H1 (cell line): ENCODE data around the gene THBS4. TPM values are rescaled to one million over a fixed set of nuclear protein-coding genes. Genes with fewer than 3 reads are reported as not detected.

Source experiments
- CTCF ChIA-PET: fragments of 300-600 bp; sonication (Branson Sonifier 250); formaldehyde crosslinking; loops from one replicate; lab custom pipeline; 2021; ENCODE audit not compliant: partially characterized antibody; lab: Charles Lee
- POLR2A ChIA-PET: fragments of 300-600 bp; sonication (Branson Sonifier 250); formaldehyde crosslinking; loops from one replicate; lab custom pipeline; 2021; ENCODE audit warnings: inconsistent platforms; ENCODE audit not compliant: partially characterized antibody; lab: Charles Lee
- DNase-seq, 2 experiments: peaks; one replicate each; pipeline versions ENCODE4 v3.0.0 to v3.0.0-alpha.2; 2010 to 2022; ENCODE audit warnings: low spot score in 2 of 2, low read depth in 1 of 2, mixed read lengths in 1 of 2
- FAIRE-seq: peaks from 2 replicates; lab custom pipeline; 2011; peaks lifted over from hg19 to GRCh38; lab: Jason Lieb, UNC
- H2AFZ ChIP-seq: 2 replicates; pipeline ENCODE4 v1.8.1; 2012; ENCODE audit warnings: low read length, inconsistent platforms
- H2AK5ac ChIP-seq: 2 replicates; pipeline ENCODE4 v1.6.1; 2013; ENCODE audit warnings: low read depth, low read length
- H2BK120ac ChIP-seq: replicated peaks from 2 replicates; pipeline ENCODE3; 2013; ENCODE audit warnings: low read depth, low read length, inconsistent platforms
- H2BK12ac ChIP-seq: 2 replicates; pipeline ENCODE4 v1.6.1; 2013; ENCODE audit warnings: low read depth, low read length
- H2BK15ac ChIP-seq: 2 replicates; pipeline ENCODE4 v1.6.1; 2013; ENCODE audit warnings: low read length
- H2BK20ac ChIP-seq: 2 replicates; pipeline ENCODE4 v1.6.1; 2013; ENCODE audit warnings: low read length
- H2BK5ac ChIP-seq: 2 replicates; pipeline ENCODE4 v1.6.1; 2013; ENCODE audit warnings: low read depth, low read length
- H3K14ac ChIP-seq: 2 replicates; pipeline ENCODE4 v1.6.1; 2013; ENCODE audit warnings: inconsistent platforms; ENCODE audit not compliant: insufficient read length
- H3K18ac ChIP-seq: 2 replicates; pipeline ENCODE4 v1.6.1; 2013; ENCODE audit warnings: low read length; ENCODE audit errors: extremely low read depth
- H3K23ac ChIP-seq: 2 replicates; pipeline ENCODE4 v1.6.1; 2013; ENCODE audit warnings: inconsistent platforms; ENCODE audit not compliant: insufficient read length
- H3K23me2 ChIP-seq: 2 replicates; pipeline ENCODE4 v1.6.1; 2013; ENCODE audit warnings: low read depth, low read length
- H3K27ac ChIP-seq: 2 replicates; pipeline ENCODE4 v1.6.1; 2011; ENCODE audit warnings: low read depth, low read length, inconsistent platforms
- H3K27me3 ChIP-seq, 4 experiments: replicated peaks in 1 of 4; 1 replicate in 1 of 4; 2 replicates in 3 of 4; pipeline versions ENCODE4 v1.6.1 to v1.8.1; 2011 to 2013; ENCODE audit warnings: low read length in 3 of 4, mild to moderate bottlenecking in 3 of 4, inconsistent platforms in 2 of 4, mixed read lengths in 2 of 4, moderate library complexity in 1 of 4; ENCODE audit not compliant: control insufficient read depth in 3 of 4, insufficient read depth in 3 of 4; ENCODE audit errors: extremely low read depth in 1 of 4
- H3K36me3 ChIP-seq, 4 experiments: 2 replicates each; pipeline versions ENCODE4 v1.6.1 to v1.8.1; 2011 to 2013; ENCODE audit warnings: mild to moderate bottlenecking in 4 of 4, low read length in 3 of 4, moderate library complexity in 2 of 4, control low read depth in 1 of 4, inconsistent platforms in 1 of 4; ENCODE audit not compliant: insufficient read depth in 4 of 4, control insufficient read depth in 2 of 4
- H3K4ac ChIP-seq: replicated peaks from 2 replicates; pipeline ENCODE3; 2013; ENCODE audit warnings: low read length, low read depth, mixed read lengths, inconsistent platforms; ENCODE audit not compliant: insufficient read length
- H3K4me1 ChIP-seq, 4 experiments: replicated peaks in 1 of 4; 1 replicate in 1 of 4; 2 replicates in 3 of 4; pipeline versions ENCODE4 v1.6.1 to v1.8.1; 2011 to 2013; ENCODE audit warnings: low read length in 3 of 4, inconsistent platforms in 2 of 4, mixed read lengths in 1 of 4; ENCODE audit not compliant: insufficient read depth in 4 of 4, control insufficient read depth in 3 of 4
- H3K4me2 ChIP-seq, 2 experiments: 2 replicates each; pipeline versions ENCODE4 v1.6.1 to v1.8.1; 2011 to 2013; ENCODE audit warnings: low read depth in 2 of 2, low read length in 2 of 2, control low read depth in 1 of 2, inconsistent platforms in 1 of 2, mild to moderate bottlenecking in 1 of 2; ENCODE audit not compliant: insufficient read depth in 1 of 2
- H3K4me3 ChIP-seq, 4 experiments: fragments of 200-600, 300-600 bp in 1 of 4; sonication (generic), shearing (Covaris generic), sonication (Bioruptor Twin) in 1 of 4; 2 replicates each; pipeline versions ENCODE4 v1.5.1 to v1.8.1; 2011 to 2016; ENCODE audit warnings: low read length in 4 of 4, low read depth in 3 of 4, control low read depth in 2 of 4, inconsistent platforms in 2 of 4, mild to moderate bottlenecking in 2 of 4, mixed read lengths in 1 of 4, moderate library complexity in 1 of 4; ENCODE audit not compliant: insufficient read depth in 2 of 4; ENCODE audit errors: extremely low read depth in 1 of 4
- H3K56ac ChIP-seq: replicated peaks from 2 replicates; pipeline ENCODE3; 2013; ENCODE audit warnings: low read depth, mild to moderate bottlenecking, mixed read lengths, low read length, inconsistent platforms; ENCODE audit not compliant: insufficient read length
- H3K79me1 ChIP-seq: 2 replicates; pipeline ENCODE4 v1.6.1; 2013; ENCODE audit warnings: low read depth, low read length, control low read depth
- H3K79me2 ChIP-seq, 2 experiments: 2 replicates each; pipeline versions ENCODE4 v1.6.1 to v1.8.1; 2012 to 2013; ENCODE audit warnings: low read length in 2 of 2, mild to moderate bottlenecking in 2 of 2, inconsistent platforms in 1 of 2; ENCODE audit not compliant: insufficient read depth in 2 of 2, control insufficient read depth in 1 of 2
- H3K9ac ChIP-seq, 4 experiments: replicated peaks in 1 of 4; 1 replicate in 1 of 4; 2 replicates in 3 of 4; pipeline versions ENCODE4 v1.6.1 to v1.8.1; 2011 to 2013; ENCODE audit warnings: low read depth in 3 of 4, low read length in 3 of 4, control low read depth in 2 of 4, mild to moderate bottlenecking in 2 of 4, moderate library complexity in 2 of 4, inconsistent platforms in 1 of 4; ENCODE audit errors: extremely low read depth in 1 of 4
- H3K9me3 ChIP-seq, 2 experiments: 2 replicates each; pipeline versions ENCODE4 v1.6.1 to v1.8.1; 2012 to 2013; ENCODE audit warnings: mild to moderate bottlenecking in 2 of 2, moderate library complexity in 2 of 2, control low read depth in 1 of 2, inconsistent platforms in 1 of 2, low read depth in 1 of 2, low read length in 1 of 2, mixed read lengths in 1 of 2; ENCODE audit not compliant: insufficient read depth in 2 of 2
- H4K20me1 ChIP-seq, 2 experiments: replicated peaks in 1 of 2; 2 replicates each; pipeline versions ENCODE3 to v1.8.1; 2011 to 2013; ENCODE audit warnings: inconsistent platforms in 2 of 2, low read length in 2 of 2, mild to moderate bottlenecking in 1 of 2; ENCODE audit not compliant: insufficient read depth in 2 of 2, control insufficient read depth in 1 of 2
- H4K5ac ChIP-seq: 2 replicates; pipeline ENCODE4 v1.6.1; 2013; ENCODE audit warnings: low read length, low read depth, mixed read lengths, inconsistent platforms; ENCODE audit not compliant: insufficient read length
- H4K8ac ChIP-seq: 2 replicates; pipeline ENCODE4 v1.8.0; 2013; ENCODE audit warnings: mild to moderate bottlenecking, moderate library complexity, low read length, inconsistent platforms; ENCODE audit not compliant: insufficient read depth; ENCODE audit errors: extremely low read depth
- H4K91ac ChIP-seq: replicated peaks from 2 replicates; pipeline ENCODE3; 2013; ENCODE audit warnings: low read length, mixed read lengths, inconsistent platforms; ENCODE audit not compliant: insufficient read length
- EP300 ChIP-seq, 2 experiments: IDR thresholded peaks; 1 replicate in 1 of 2; 2 replicates in 1 of 2; pipeline ENCODE4 v1.6.1; 2011 to 2012; ENCODE audit warnings: low read depth in 2 of 2, low read length in 2 of 2, mild to moderate bottlenecking in 2 of 2, borderline replicate concordance in 1 of 2, inconsistent platforms in 1 of 2, moderate library complexity in 1 of 2
- EZH2 ChIP-seq: fragments of 200-600 bp; sonication (generic); IDR thresholded peaks from 2 replicates; pipeline ENCODE4 v1.7.1; 2012; ENCODE audit warnings: low read depth, mild to moderate bottlenecking, moderate library complexity, low read length, inconsistent platforms; ENCODE audit not compliant: severe bottlenecking
- RAD21 ChIP-seq, 2 experiments: IDR thresholded peaks in 1 of 2; conservative IDR thresholded peaks in 1 of 2; 2 replicates each; pipeline ENCODE4 v1.6.1; 2011; ENCODE audit warnings: low read depth in 2 of 2, low read length in 2 of 2, improper control_type of control experiment in 1 of 2, inconsistent platforms in 1 of 2, mild to moderate bottlenecking in 1 of 2, moderate library complexity in 1 of 2
- SIX5 ChIP-seq: IDR thresholded peaks from 2 replicates; pipeline ENCODE4 v1.6.1; 2011; ENCODE audit warnings: mild to moderate bottlenecking, low read depth, low read length
- YY1 ChIP-seq: IDR thresholded peaks from 2 replicates; pipeline ENCODE4 v1.6.1; 2011; ENCODE audit warnings: low read depth, mild to moderate bottlenecking, low read length
- WGBS, 2 experiments: shearing (Covaris generic) in 1 of 2; methylation state at CpG; one replicate each; pipeline versions ENCODE4 v1.1.6 to v1.1.7; 2013 to 2015; ENCODE audit warnings: low lambda C conversion rate in 2 of 2, mixed read lengths in 2 of 2, inconsistent platforms in 1 of 2, low coverage in 1 of 2, missing lambda C conversion rate in 1 of 2; ENCODE audit not compliant: insufficient replicate concordance in 2 of 2, insufficient coverage in 1 of 2, insufficient read length in 1 of 2; ENCODE audit errors: extremely low coverage in 1 of 2, missing lambda C conversion rate in 1 of 2; 5-methylcytosine and 5-hydroxymethylcytosine counted together
- polyA plus RNA-seq, 7 experiments: library from polyadenylated mRNA; depleted of rRNA in 3 of 7; stranded (reverse) in 5 of 7; unstranded in 2 of 7; fragments of >200 nt in 5 of 7; fragments of 200-250 nt in 2 of 7; gene quantifications; 1 replicate in 5 of 7; 2 replicates in 1 of 7; 4 replicates in 1 of 7; pipeline versions ENCODE4 v1.2.1 to v1.2.3, GENCODE V29; 2011 to 2013; ENCODE audit warnings: missing spikeins in 2 of 7, mixed read lengths in 2 of 7
- total RNA-seq: library from RNA; stranded (reverse); fragmentation: NEBNext Ultra II Directional; extraction: Animal tissue kit (Norgen Biotek cat#: 25700); gene quantifications from 2 replicates; pipeline ENCODE4 v1.2.1, GENCODE V29; 2021
- TF ChIP-seq, protein P1 (sequence below), 3 experiments: IDR thresholded peaks; 1 replicate in 2 of 3; 2 replicates in 1 of 3; pipeline versions ENCODE4 v1.5.1 to v1.6.1; 2011; ENCODE audit warnings: low read length in 3 of 3, mild to moderate bottlenecking in 3 of 3, inconsistent platforms in 2 of 3, low read depth in 1 of 3, moderate library complexity in 1 of 3; ENCODE audit not compliant: insufficient read depth in 1 of 3; ENCODE audit errors: control extremely low read depth in 1 of 3

Gene THBS4
- total and polyA plus RNA-seq, 2 of the 8 experiments (the other 6 are each of a cell fraction or from before 2014, with no cell fraction given), result 12.8 to 25.4 TPM

DNA sequence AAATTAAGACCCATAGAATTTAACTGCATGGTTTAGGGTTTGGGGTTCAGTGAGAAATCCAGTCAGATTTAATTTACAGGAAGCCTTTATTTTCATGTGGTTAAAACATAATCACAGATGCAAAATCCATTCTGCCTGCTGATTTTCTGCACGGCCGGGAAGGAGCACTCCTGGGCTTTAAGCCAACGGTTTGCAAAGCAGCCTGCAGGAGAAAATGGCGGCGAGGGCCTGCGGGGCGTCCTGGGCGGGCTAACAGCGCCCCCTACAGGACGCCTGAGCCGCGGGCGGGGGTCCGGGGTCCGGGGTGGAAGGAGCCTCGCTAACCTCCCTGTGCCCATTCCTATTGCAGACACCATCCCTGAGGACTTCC lies 47.6 kb downstream of the THBS4 start:
- no peak overlapping the region for H2AK5ac ChIP-seq
- no peaks in the 10 kb centered on the region for H3K79me1 ChIP-seq
- H3K4me1 ChIP-seq, result no peaks in the 10 kb centered on the region; a peak in 1 of 7 replicates
- POLR2A ChIA-PET, result no interaction called here
- peak; percentile 98 for TF ChIP-seq YY1
- 0 out of 3 replicates have a peak, but pooled peaks of 1 of the 2 experiments have one; percentile 14 for TF ChIP-seq EP300 (IDR thresholded peaks at IDR 0.05; ENCODE audit: borderline replicate concordance in 1 of 2, low read depth in 2 of 2, low read length in 2 of 2)
- TF ChIP-seq RAD21 (IDR thresholded peaks at IDR 0.05 in 1 of 2, conservative IDR thresholded peaks at IDR 0.05 in 1 of 2; ENCODE audit: low read depth in 2 of 2, low read length in 2 of 2), result peak; percentile 89 to 90
- TF ChIP-seq SIX5, result no peak
- no peak for TF ChIP-seq EZH2
- TF ChIP-seq, protein P1, sequence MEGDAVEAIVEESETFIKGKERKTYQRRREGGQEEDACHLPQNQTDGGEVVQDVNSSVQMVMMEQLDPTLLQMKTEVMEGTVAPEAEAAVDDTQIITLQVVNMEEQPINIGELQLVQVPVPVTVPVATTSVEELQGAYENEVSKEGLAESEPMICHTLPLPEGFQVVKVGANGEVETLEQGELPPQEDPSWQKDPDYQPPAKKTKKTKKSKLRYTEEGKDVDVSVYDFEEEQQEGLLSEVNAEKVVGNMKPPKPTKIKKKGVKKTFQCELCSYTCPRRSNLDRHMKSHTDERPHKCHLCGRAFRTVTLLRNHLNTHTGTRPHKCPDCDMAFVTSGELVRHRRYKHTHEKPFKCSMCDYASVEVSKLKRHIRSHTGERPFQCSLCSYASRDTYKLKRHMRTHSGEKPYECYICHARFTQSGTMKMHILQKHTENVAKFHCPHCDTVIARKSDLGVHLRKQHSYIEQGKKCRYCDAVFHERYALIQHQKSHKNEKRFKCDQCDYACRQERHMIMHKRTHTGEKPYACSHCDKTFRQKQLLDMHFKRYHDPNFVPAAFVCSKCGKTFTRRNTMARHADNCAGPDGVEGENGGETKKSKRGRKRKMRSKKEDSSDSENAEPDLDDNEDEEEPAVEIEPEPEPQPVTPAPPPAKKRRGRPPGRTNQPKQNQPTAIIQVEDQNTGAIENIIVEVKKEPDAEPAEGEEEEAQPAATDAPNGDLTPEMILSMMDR (IDR thresholded peaks at IDR 0.05; ENCODE audit: control extremely low read depth in 1 of 3, insufficient read depth in 1 of 3, low read depth in 1 of 3, low read length in 3 of 3), result peak; percentile 72 to 95 (median 79)
- H3K23ac ChIP-seq, result no peak overlapping the region
- no peak overlapping the region for H4K91ac ChIP-seq
- H2BK12ac ChIP-seq, result no peak overlapping the region
- no peak overlapping the region for H4K8ac ChIP-seq
- no peak overlapping the region for H3K9ac ChIP-seq
- H3K79me2 ChIP-seq, result no peaks in the 10 kb centered on the region
- no peak overlapping the region for H2BK20ac ChIP-seq
- no peak overlapping the region for H3K27ac ChIP-seq
- H2BK120ac ChIP-seq, result no peak overlapping the region
- DNase-seq (peak; percentile 39 to 93), FAIRE-seq (no peak)
- no peaks in the 10 kb centered on the region for H3K9me3 ChIP-seq
- no peaks in the 10 kb centered on the region for H3K23me2 ChIP-seq
- no peak overlapping the region for H3K4me3 ChIP-seq
- H3K36me3 ChIP-seq, result no peaks in the 10 kb centered on the region
- 33% methylated on average over 8 of the region's 16 CpGs; no CpG with 5 or more reads in 1 of the 2 experiments for WGBS, 2 experiments
- no peak overlapping the region for H3K18ac ChIP-seq
- CTCF ChIA-PET, result interaction anchor here (0.6 to 4.5 kb wide), 47 partner anchors 9 to 247 kb away, joined by 3 to 43 read pairs (median 4); partner anchors contain the start of gene SERINC5
- H2BK5ac ChIP-seq, result no peak overlapping the region
- no peak overlapping the region for H3K14ac ChIP-seq
- no peaks in the 10 kb centered on the region for H4K20me1 ChIP-seq
- no peak overlapping the region for H4K5ac ChIP-seq
- H3K4me2 ChIP-seq, result no peak overlapping the region
- H2BK15ac ChIP-seq, result no peak overlapping the region
- no peak overlapping the region for H3K56ac ChIP-seq
- no peak overlapping the region for H3K4ac ChIP-seq
- no peaks in the 10 kb centered on the region for H3K27me3 ChIP-seq
- peak overlapping the region; percentile 10; the same call in 1 of the 2 replicates for H2AFZ ChIP-seq
